RWPE2 (cell line): Measurements from ENCODE around the gene MCC.

ENCODE experiments used
- ATAC-seq: fragments of 200-7000 bp; cut with Tn5 transposase; 3 replicates; pipeline ENCODE4 v1.9.1; 2021; ENCODE audit warnings: low read depth
- DNase-seq: peaks from one replicate; pipeline ENCODE4 v3.0.0-alpha.2; 2020; ENCODE audit warnings: low spot score
- H3K27ac ChIP-seq: fragments of 450-650 bp; 2 replicates; pipeline ENCODE4 v1.5.1; 2017; ENCODE audit warnings: mild to moderate bottlenecking; ENCODE audit not compliant: poor library complexity, severe bottlenecking
- H3K27me3 ChIP-seq: fragments of 250-450 bp; sonication (Bioruptor Pico); 2 replicates; pipeline ENCODE4 v1.5.1; 2021; ENCODE audit warnings: mild to moderate bottlenecking, moderate library complexity; ENCODE audit not compliant: insufficient read depth, poor library complexity, severe bottlenecking
- H3K36me3 ChIP-seq: fragments of 250-450 bp; sonication (Bioruptor Pico); 2 replicates; pipeline ENCODE4 v1.5.1; 2020; ENCODE audit warnings: low read depth, mild to moderate bottlenecking, moderate library complexity
- H3K4me1 ChIP-seq: fragments of 250-450 bp; sonication (Bioruptor Pico); 2 replicates; pipeline ENCODE4 v1.5.1; 2021; ENCODE audit warnings: mild to moderate bottlenecking, moderate library complexity; ENCODE audit not compliant: insufficient read depth, poor library complexity, severe bottlenecking
- H3K4me3 ChIP-seq: fragments of 250-450 bp; sonication (Bioruptor Pico); 2 replicates; pipeline ENCODE4 v1.5.1; 2021; ENCODE audit warnings: mild to moderate bottlenecking, moderate library complexity; ENCODE audit not compliant: severe bottlenecking
- H3K9me3 ChIP-seq: fragments of 250-450 bp; sonication (Bioruptor Pico); 2 replicates; pipeline ENCODE4 v1.5.1; 2021; ENCODE audit warnings: mild to moderate bottlenecking, moderate library complexity; ENCODE audit not compliant: severe bottlenecking
- TF ChIP-seq, protein P1 (sequence below): fragments of 450-650 bp; IDR thresholded peaks from one replicate; pipeline ENCODE4 v1.5.1; 2017; ENCODE audit warnings: mild to moderate bottlenecking, moderate library complexity; ENCODE audit not compliant: poor library complexity, severe bottlenecking

Gene MCC

GRCh38 chr5:113225259-113225658, 263.0 kb downstream of the MCC start:
- Histone ChIP-seq H3K4me3 (no peak overlapping the region), H3K36me3 (no peaks in the 10 kb centered on the region), H3K27ac (no peak overlapping the region), H3K27me3 (no peaks in the 10 kb centered on the region), H3K9me3 (no peaks in the 10 kb centered on the region), H3K4me1 (peaks cover 15% of the 10 kb centered on the region)
- ATAC-seq (no peak), DNase-seq (no peak)
- TF ChIP-seq, protein P1, sequence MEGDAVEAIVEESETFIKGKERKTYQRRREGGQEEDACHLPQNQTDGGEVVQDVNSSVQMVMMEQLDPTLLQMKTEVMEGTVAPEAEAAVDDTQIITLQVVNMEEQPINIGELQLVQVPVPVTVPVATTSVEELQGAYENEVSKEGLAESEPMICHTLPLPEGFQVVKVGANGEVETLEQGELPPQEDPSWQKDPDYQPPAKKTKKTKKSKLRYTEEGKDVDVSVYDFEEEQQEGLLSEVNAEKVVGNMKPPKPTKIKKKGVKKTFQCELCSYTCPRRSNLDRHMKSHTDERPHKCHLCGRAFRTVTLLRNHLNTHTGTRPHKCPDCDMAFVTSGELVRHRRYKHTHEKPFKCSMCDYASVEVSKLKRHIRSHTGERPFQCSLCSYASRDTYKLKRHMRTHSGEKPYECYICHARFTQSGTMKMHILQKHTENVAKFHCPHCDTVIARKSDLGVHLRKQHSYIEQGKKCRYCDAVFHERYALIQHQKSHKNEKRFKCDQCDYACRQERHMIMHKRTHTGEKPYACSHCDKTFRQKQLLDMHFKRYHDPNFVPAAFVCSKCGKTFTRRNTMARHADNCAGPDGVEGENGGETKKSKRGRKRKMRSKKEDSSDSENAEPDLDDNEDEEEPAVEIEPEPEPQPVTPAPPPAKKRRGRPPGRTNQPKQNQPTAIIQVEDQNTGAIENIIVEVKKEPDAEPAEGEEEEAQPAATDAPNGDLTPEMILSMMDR: no peak

DNA sequence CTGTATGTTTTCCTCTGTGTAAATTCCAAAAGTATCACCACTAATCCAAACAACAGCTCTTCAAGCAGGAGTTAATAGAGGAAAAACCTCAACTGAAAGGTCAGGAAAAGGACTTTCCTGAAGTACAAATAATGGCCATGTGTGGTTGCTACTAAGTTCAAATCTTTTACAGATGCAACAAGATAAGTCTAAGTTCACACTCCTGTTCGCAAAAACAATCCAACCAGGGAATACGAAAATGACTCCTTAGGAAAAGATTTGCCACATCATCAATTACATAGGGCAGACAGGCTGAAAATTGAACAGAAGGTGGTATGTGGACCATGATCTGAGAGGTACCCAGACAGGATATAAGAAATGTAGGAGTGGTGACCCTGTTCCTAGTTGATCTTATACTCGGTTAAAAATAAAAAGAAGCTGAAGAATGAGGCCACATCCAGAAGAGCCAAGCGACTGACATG, 263.6 kb downstream of the MCC start:
- Histone ChIP-seq H3K9me3 (no peaks in the 10 kb centered on the region), H3K36me3 (no peaks in the 10 kb centered on the region), H3K27me3 (no peaks in the 10 kb centered on the region), H3K4me3 (no peak overlapping the region), H3K4me1 (peaks cover 17% of the 10 kb centered on the region), H3K27ac (no peak overlapping the region)
- TF ChIP-seq, protein P1: no peak
- DNase-seq (no peak), ATAC-seq (no peak)

GRCh38 chr5:113223831-113224604, 264.2 kb downstream of the MCC start:
- ATAC-seq (no peak), DNase-seq (no peak)
- H3K27me3 ChIP-seq: no peaks in the 10 kb centered on the region
- TF ChIP-seq, protein P1: no peak
- H3K9me3 ChIP-seq: no peaks in the 10 kb centered on the region
- H3K36me3 ChIP-seq: no peaks in the 10 kb centered on the region
- peaks cover 23% of the 10 kb centered on the region for H3K4me1 ChIP-seq
- no peak overlapping the region for H3K4me3 ChIP-seq
- H3K27ac ChIP-seq: no peak overlapping the region

- DNase-seq: no peak
- Histone ChIP-seq H3K4me3 (no peak overlapping the region), H3K36me3 (no peaks in the 10 kb centered on the region), H3K9me3 (no peaks in the 10 kb centered on the region), H3K27me3 (no peaks in the 10 kb centered on the region), H3K4me1 (peaks cover 27% of the 10 kb centered on the region), H3K27ac (no peak overlapping the region)
- ATAC-seq: no peak
- TF ChIP-seq, protein P1: no peak
Measured at GRCh38 chr5:113223315-113223714, 264.9 kb downstream of the MCC start.
